Brain microvascular endothelial cell (primary cell): Measurements from ENCODE around the gene MAT1A.

Source experiments
- DNase-seq: peaks from one replicate; pipeline ENCODE4 v3.0.0-alpha.2; 2020
- H3K27ac ChIP-seq: fragments of 250-450 bp; sonication (Bioruptor Pico); 2 replicates; pipeline ENCODE4 v1.5.1; 2020; ENCODE audit warnings: mild to moderate bottlenecking, moderate library complexity
- H3K27me3 ChIP-seq: fragments of 250-450 bp; sonication (Bioruptor Pico); replicated peaks from 2 replicates; pipeline ENCODE4 v1.5.1; 2020; ENCODE audit warnings: mild to moderate bottlenecking
- H3K36me3 ChIP-seq: fragments of 250-450 bp; sonication (Bioruptor Pico); replicated peaks from 2 replicates; pipeline ENCODE4 v1.5.1; 2020; ENCODE audit warnings: mild to moderate bottlenecking
- H3K4me3 ChIP-seq: 2 replicates; pipeline ENCODE4 v1.5.1; 2011; ENCODE audit warnings: low read depth, mild to moderate bottlenecking, control low read depth, low read length, moderate library complexity
- CTCF ChIP-seq: IDR thresholded peaks from 2 replicates; pipeline ENCODE4 v1.5.1; 2011; ENCODE audit warnings: low read depth, mild to moderate bottlenecking, moderate library complexity, low read length, control low read depth, inconsistent platforms; ENCODE audit errors: missing control alignments
- in situ Hi-C: cut with HindIII; loops from 2 replicates; pipeline ENCODE4 v1.10.0; 2017; ENCODE audit warnings: low sequenced_read_pairs, low pct_ligation_motif_present

MAT1A gene

GRCh38 chr10:80289451-80290287, at the start of gene MAT1A:
Gene MAT1A (minus strand): TSS chr10:80289658. CDS start chr10:80289423, 235 bp downstream.
- in situ Hi-C loops = no loop called here
- no peak within 1 kb of the TSS for H3K4me3 ChIP-seq
- H3K27ac ChIP-seq = no peak within 1 kb of the TSS
- DNase-seq = no peak
- TF ChIP-seq CTCF = no peak
- H3K27me3 ChIP-seq = no peaks in the 10 kb centered on the region
- H3K36me3 ChIP-seq = no peaks in the 10 kb centered on the region

DNA sequence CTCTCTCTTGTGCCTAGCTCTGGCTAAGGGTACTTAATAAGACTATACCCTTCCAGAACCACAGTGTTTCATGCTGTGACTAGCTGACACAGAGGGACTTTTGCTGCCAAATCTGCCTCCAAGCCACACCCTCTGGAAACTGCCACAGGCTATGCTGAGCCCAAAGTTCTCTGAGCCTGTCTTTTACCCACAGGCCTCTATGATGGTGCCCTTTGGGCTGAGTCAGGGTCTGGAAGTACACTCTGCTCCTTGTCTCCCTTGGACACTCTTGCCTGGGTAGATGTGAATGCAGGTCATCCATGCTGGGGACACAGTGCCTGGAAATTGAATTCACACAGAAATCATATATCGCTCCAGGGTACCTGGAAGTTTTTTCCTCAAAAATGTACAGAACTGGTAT, 44.5 kb upstream of the MAT1A start:
- no peak overlapping the region for H3K4me3 ChIP-seq
- no peak for DNase-seq
- in situ Hi-C loops = no loop called here
- H3K27me3 ChIP-seq = no peaks in the 10 kb centered on the region
- TF ChIP-seq CTCF = no peak
- H3K36me3 ChIP-seq = no peaks in the 10 kb centered on the region
- no peak overlapping the region for H3K27ac ChIP-seq

- no peak for DNase-seq
- no peak for TF ChIP-seq CTCF
- Histone ChIP-seq H3K4me3 (no peak overlapping the region), H3K27ac (no peak overlapping the region), H3K27me3 (no peaks in the 10 kb centered on the region), H3K36me3 (no peaks in the 10 kb centered on the region)
- in situ Hi-C loops = no loop called here
These were observed 35.5 kb upstream of the MAT1A start for GRCh38 chr10:80324891-80325364.

GRCh38 chr10:80324086-80324485, 34.6 kb upstream of the MAT1A start:
- DNase-seq = peak; percentile 36
- H3K36me3 ChIP-seq = no peaks in the 10 kb centered on the region
- no peaks in the 10 kb centered on the region for H3K27me3 ChIP-seq
- in situ Hi-C loops = no loop called here
- H3K27ac ChIP-seq = no peak overlapping the region
- no peak overlapping the region for H3K4me3 ChIP-seq
- no peak for TF ChIP-seq CTCF

GRCh38 chr10:80323311-80323710, 33.9 kb upstream of the MAT1A start:
- no peak for DNase-seq
- Histone ChIP-seq H3K27me3 (no peaks in the 10 kb centered on the region), H3K4me3 (no peak overlapping the region), H3K27ac (no peak overlapping the region), H3K36me3 (no peaks in the 10 kb centered on the region)
- TF ChIP-seq CTCF = no peak
- in situ Hi-C loops = no loop called here
